HG02840 (cell line): ENCODE measurements around the gene PTGER3.
"Not testable (repeated sequence)": the region's sequence is repeated elsewhere in the genome, so short reads cannot be mapped to it uniquely, and the experiment has no call there.

Experiments used
- ATAC-seq: cut with Tn5 transposase; IDR thresholded peaks from one replicate; pipeline ENCODE4 v1.9.1; 2021; ENCODE audit warnings: mild to moderate bottlenecking, moderate library complexity, moderate number of reproducible peaks; ENCODE audit not compliant: unreplicated experiment, low FRiP score

PTGER3 gene

DNA sequence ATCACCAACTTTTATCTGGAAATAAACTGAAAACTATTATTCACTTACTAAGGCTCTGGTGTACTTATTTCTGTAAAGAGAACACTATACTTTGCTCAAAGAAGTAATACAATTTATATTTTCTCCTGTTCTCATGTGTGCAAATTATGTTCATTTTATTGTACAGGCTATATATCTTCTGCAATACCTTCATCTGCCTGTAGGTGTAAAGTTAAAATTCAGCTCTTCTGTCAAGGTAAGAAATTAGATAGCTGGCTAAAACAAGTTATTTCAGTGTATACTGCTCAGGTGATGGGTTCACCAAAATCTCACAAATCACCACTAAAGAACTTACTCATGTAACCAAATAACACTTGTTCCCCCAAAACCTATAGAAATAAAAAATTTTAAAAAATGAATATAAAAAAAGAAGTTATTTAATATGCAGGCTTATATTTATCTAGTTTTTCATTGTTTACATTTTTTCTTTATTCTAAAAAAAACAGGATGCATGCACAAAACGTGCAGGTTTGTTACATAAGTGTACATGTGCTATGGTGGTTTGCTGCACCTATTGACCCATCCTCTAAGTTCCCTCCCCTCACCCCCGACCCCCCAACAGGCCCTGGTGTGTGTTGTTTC is 81.5 kb downstream of the PTGER3 start:
- ATAC-seq = no peak

DNA sequence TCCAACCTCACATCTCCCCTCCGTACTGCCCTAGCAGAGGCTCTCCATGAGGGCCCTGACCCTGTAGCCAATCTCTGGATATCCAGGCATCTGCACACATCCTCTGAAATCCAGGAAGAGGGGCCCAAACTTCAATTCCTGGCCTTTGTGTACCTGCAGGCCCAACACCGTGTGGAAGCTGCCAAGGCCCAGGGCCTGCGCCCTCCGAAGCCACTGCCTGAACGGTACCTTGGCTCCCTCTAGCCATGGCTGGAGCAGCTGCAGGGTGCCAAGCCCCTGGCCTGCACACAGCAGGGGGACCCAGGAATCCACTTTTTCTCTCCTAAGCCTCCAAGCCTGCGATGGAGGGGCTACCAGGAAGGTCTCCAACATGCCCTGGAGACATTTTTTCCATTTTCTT is 84.2 kb downstream of the PTGER3 start:
- ATAC-seq = no peak

DNA sequence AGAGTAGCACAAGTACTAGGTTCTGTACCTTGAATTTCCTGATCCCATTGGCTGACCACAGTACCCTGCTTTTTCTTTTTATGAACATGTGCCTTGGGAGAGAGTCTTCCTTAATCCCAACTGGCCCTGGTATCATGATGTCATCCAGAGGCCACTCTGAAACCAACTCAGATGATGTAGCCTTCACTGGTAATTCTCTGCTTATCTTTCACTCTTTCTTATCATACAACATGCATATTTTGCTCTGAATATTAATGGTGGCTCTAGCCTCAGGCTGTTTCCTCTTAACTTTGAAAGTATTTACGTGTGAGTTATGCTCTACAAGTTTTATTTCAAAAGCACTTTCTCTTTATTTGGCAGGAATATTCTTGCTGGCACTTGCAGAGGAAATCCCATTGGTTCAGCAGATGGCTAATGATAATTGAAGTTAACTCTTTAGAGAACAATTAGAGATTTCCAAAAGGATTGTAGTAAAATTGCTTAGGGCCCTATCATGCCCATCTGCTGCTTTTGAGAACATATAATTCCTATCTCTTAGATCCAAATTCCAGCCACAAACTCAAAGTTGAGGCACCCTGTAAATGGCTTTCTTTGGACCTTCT is 86.1 kb downstream of the PTGER3 start:
- no peak for ATAC-seq

GRCh38 chr1:70948396-70949017 is 99.1 kb downstream of the PTGER3 start:
- no peak for ATAC-seq

DNA sequence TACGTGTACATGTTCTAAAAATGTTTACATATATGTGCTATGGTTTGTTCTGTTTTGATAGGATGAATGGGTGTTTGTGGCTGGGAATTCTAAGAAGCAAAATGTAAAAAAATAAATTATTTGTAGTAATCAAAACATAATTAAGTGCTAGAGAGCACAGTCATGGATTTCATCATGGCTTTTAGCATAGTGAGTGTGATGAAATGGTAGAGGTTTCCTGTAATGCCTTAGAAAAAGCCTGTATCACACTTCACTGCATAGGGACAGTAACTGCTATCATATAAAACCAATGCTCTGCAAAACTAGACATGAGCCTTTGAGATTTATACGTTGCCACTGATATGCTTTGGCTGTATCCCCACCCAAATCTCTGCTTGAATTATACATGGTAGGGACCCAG is 99.8 kb downstream of the PTGER3 start:
- no peak for ATAC-seq

DNA sequence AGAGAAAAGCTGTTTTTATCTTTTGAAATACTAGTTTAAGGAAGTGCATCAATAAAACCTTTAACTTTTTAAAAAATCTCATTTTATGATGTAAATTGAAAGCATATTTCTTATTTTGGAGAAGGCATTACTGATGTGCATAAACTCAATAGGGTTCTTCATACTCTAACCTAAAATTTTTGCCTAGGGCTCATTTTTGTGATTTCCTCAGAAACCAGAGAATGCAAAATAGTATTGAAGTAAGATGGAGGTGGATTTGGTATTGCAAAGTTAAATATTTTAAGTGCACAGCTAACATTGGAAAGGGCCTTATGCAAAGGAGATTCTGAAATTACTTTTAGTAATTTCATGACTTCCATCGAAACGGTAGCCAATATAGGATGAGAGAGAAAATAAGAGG is 101.9 kb downstream of the PTGER3 start:
- ATAC-seq = no peak

- ATAC-seq = no peak
Measured at GRCh38 chr1:70945251-70945650, 102.4 kb downstream of the PTGER3 start.

- no peak for ATAC-seq
Measured at GRCh38 chr1:70941563-70941962, 106.1 kb downstream of the PTGER3 start.

- not testable (repeated sequence) for ATAC-seq
Measured at GRCh38 chr1:70940398-70940797, 107.2 kb downstream of the PTGER3 start.

GRCh38 chr1:70934194-70934961 is 113.2 kb downstream of the PTGER3 start:
- no peak for ATAC-seq

- no peak for ATAC-seq
Measured at GRCh38 chr1:70930062-70930461, 117.6 kb downstream of the PTGER3 start.

DNA sequence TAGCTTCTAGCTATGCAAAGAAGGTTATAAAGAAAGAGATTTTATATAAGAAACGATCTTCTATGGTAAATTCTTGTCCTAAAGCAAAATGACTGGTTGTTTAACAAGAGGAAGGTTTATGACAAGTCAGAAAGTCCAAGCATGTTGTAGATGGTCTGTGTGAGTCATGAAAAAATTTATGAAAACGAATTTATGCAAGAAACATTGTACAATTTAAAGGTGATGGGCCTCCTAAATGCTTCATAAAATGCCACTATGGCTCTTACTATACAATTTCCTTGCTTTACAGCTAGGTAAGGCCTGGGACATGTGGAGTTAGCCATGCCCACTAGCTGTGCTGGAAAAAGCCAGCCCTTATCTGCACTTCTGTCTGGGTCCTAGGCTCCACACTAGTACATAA is 125.4 kb downstream of the PTGER3 start:
- ATAC-seq = no peak
